SW480 (cell line): ENCODE results near the gene ARHGAP15.
A peak's percentile ranks its signal among the peaks of the same experiment; 100 is the strongest.

Source experiments
- DNase-seq: peaks from one replicate; pipeline ENCODE4 v3.0.0-alpha.2; 2016; ENCODE audit warnings: low spot score

Gene ARHGAP15

GRCh38 chr2:143726151-143726845 lies 597.1 kb downstream of the ARHGAP15 start:
- peak; percentile 61 for DNase-seq

GRCh38 chr2:143728498-143728897 lies 599.3 kb downstream of the ARHGAP15 start:
- no peak for DNase-seq

- no peak for DNase-seq
Measured at GRCh38 chr2:143729296-143729814, 600.1 kb downstream of the ARHGAP15 start.

- peak; percentile 18 for DNase-seq
Measured at GRCh38 chr2:143730155-143730952, 601.1 kb downstream of the ARHGAP15 start.

- no peak for DNase-seq
Measured at GRCh38 chr2:143730953-143731260, 601.7 kb downstream of the ARHGAP15 start.

- DNase-seq, result peak; percentile 5
Measured at GRCh38 chr2:143732076-143732475, 602.9 kb downstream of the ARHGAP15 start.

- DNase-seq, result no peak
Measured at GRCh38 chr2:143732871-143733270, 603.7 kb downstream of the ARHGAP15 start.

GRCh38 chr2:143734507-143734906 lies 605.3 kb downstream of the ARHGAP15 start:
- DNase-seq, result no peak

- DNase-seq, result no peak
Measured at GRCh38 chr2:143736904-143737303, 607.7 kb downstream of the ARHGAP15 start.

- no peak for DNase-seq
Measured at GRCh38 chr2:143740431-143740830, 611.2 kb downstream of the ARHGAP15 start.

- no peak for DNase-seq
Measured at GRCh38 chr2:143741205-143741604, 612.0 kb downstream of the ARHGAP15 start.

GRCh38 chr2:143742581-143742980 lies 613.4 kb downstream of the ARHGAP15 start:
- DNase-seq, result no peak

- DNase-seq, result no peak
Measured at GRCh38 chr2:143744114-143744513, 614.9 kb downstream of the ARHGAP15 start.

- no peak for DNase-seq
Measured at GRCh38 chr2:143745060-143745459, 615.8 kb downstream of the ARHGAP15 start.

GRCh38 chr2:143754742-143755141 lies 625.5 kb downstream of the ARHGAP15 start:
- no peak for DNase-seq

GRCh38 chr2:143758629-143759330 lies 629.6 kb downstream of the ARHGAP15 start:
- DNase-seq, result no peak

GRCh38 chr2:143759455-143759854 lies 630.2 kb downstream of the ARHGAP15 start:
- no peak for DNase-seq

GRCh38 chr2:143762176-143762928 lies 633.1 kb downstream of the ARHGAP15 start:
- no peak for DNase-seq

GRCh38 chr2:143764261-143764660 lies 635.0 kb downstream of the ARHGAP15 start:
- no peak for DNase-seq

GRCh38 chr2:143764706-143765105 lies 635.5 kb downstream of the ARHGAP15 start:
- no peak for DNase-seq

- DNase-seq, result no peak
Measured at GRCh38 chr2:143768991-143769390, 639.8 kb downstream of the ARHGAP15 start.

GRCh38 chr2:143771939-143772338 lies 642.7 kb downstream of the ARHGAP15 start:
- no peak for DNase-seq
